ENCODE results near the gene LRRC74B.

- no peak for TF ChIP-seq NFE2L2 (IDR thresholded peaks at IDR 0.05; ENCODE audit: low read depth, low read length)
- TF ChIP-seq, protein P1, sequence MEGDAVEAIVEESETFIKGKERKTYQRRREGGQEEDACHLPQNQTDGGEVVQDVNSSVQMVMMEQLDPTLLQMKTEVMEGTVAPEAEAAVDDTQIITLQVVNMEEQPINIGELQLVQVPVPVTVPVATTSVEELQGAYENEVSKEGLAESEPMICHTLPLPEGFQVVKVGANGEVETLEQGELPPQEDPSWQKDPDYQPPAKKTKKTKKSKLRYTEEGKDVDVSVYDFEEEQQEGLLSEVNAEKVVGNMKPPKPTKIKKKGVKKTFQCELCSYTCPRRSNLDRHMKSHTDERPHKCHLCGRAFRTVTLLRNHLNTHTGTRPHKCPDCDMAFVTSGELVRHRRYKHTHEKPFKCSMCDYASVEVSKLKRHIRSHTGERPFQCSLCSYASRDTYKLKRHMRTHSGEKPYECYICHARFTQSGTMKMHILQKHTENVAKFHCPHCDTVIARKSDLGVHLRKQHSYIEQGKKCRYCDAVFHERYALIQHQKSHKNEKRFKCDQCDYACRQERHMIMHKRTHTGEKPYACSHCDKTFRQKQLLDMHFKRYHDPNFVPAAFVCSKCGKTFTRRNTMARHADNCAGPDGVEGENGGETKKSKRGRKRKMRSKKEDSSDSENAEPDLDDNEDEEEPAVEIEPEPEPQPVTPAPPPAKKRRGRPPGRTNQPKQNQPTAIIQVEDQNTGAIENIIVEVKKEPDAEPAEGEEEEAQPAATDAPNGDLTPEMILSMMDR (conservative IDR thresholded peaks at IDR 0.05; ENCODE audit: low read depth, low read length) = no peak
Measured at GRCh38 chr22:21077884-21078508, 32.2 kb downstream of the LRRC74B start.

All from IMR-90 (cell line).